Stomach (tissue), 9 donors: ENCODE data around the gene NFYA. TPM values are rescaled to one million over a fixed set of nuclear protein-coding genes. Genes with fewer than 3 reads are reported as not detected.

Experiments used
- DNase-seq, 2 donors: peaks; one replicate each; pipeline versions ENCODE4 v3.0.0 to v3.0.0-alpha.2; 2013 to 2019
- H3K27ac ChIP-seq, 5 donors: fragments of 200-600 bp in 4 of 5; sonication (generic) in 4 of 5; one replicate each; pipeline ENCODE4 v1.5.1; 2013 to 2019; ENCODE audit warnings: mild to moderate bottlenecking in 1 of 5, moderate library complexity in 1 of 5
- H3K27me3 ChIP-seq, 3 donors: fragments of 200-600 bp; sonication (generic); one replicate each; pipeline ENCODE4 v1.5.1; 2017 to 2019; ENCODE audit warnings: mixed run types in 1 of 3
- H3K36me3 ChIP-seq, 4 donors: fragments of 200-600 bp; sonication (generic); 1 replicate in 3 of 4; 2 replicates in 1 of 4; pipeline ENCODE4 v1.5.1; 2016 to 2019
- H3K4me1 ChIP-seq, 4 donors: fragments of 200-600 bp; sonication (generic); one replicate each; pipeline ENCODE4 v1.5.1; 2016 to 2019
- H3K4me3 ChIP-seq, 4 donors: fragments of 200-600 bp; sonication (generic) in 3 of 4; one replicate each; pipeline ENCODE4 v1.5.1; 2016 to 2019; ENCODE audit warnings: mild to moderate bottlenecking in 1 of 4
- H3K9me3 ChIP-seq, 4 donors: fragments of 200-600 bp; sonication (generic); one replicate each; pipeline ENCODE4 v1.5.1; 2016 to 2019
- EP300 ChIP-seq: sonication (generic); formaldehyde crosslinking; IDR thresholded peaks from one replicate; pipeline ENCODE4 v1.6.1; 2017; ENCODE audit warnings: antibody characterized with exemption
- POLR2A ChIP-seq, 4 donors: fragments of 450-650 bp; IDR thresholded peaks; one replicate each; pipeline ENCODE4 v1.6.1; 2016; ENCODE audit warnings: antibody characterized with exemption in 4 of 4, control low read depth in 2 of 4, mild to moderate bottlenecking in 1 of 4, moderate library complexity in 1 of 4
- POLR2AphosphoS5 ChIP-seq, 3 donors: sonication (generic); formaldehyde crosslinking; IDR thresholded peaks; one replicate each; pipeline ENCODE4 v1.6.1; 2016; ENCODE audit warnings: antibody characterized with exemption in 3 of 3
- WGBS, 5 donors: extraction: QIAGEN DNeasy Blood & Tissue Kit in 3 of 5; methylation state at CpG; one replicate each; pipeline versions ENCODE4 v1.1.5 to v1.1.7; 2013 to 2018; 5-methylcytosine and 5-hydroxymethylcytosine counted together
- intact Hi-C: fragments of 100-400 bp; cut with DNase I; formaldehyde crosslinking; loops from one replicate; pipeline ENCODE4 v1.15.1; 2023; ENCODE audit warnings: low total_unique reads
- polyA plus RNA-seq, 3 donors: library from polyadenylated mRNA; stranded (reverse); fragments of 200-250 nt; gene quantifications; one replicate each; pipeline ENCODE4 v1.2.3, GENCODE V29; 2013
- total RNA-seq, 5 donors: library from RNA; depleted of rRNA; stranded (reverse); fragments of >200 nt; gene quantifications; one replicate each; pipeline versions ENCODE4 v1.1.0 to v1.2.3, GENCODE V29; 2014 to 2016
- TF ChIP-seq, protein P1 (sequence below), 7 experiments: fragments of 450-650 bp in 4 of 7; fragments of 200-600 bp in 3 of 7; sonication (generic) in 3 of 7; IDR thresholded peaks; one replicate each; pipeline ENCODE4 v1.5.1; 2016 to 2019; ENCODE audit warnings: antibody characterized with exemption in 7 of 7, control low read depth in 2 of 7, mild to moderate bottlenecking in 1 of 7
- donor health status: healthy with polysubstance abuse.
- donor health status: Bipolar disorder and iron deficiency.
- donor health status: healthy.

Gene NFYA
- total and polyA plus RNA-seq, 8 donors, result 5.0 to 35.0 (median 13.4) TPM

DNA sequence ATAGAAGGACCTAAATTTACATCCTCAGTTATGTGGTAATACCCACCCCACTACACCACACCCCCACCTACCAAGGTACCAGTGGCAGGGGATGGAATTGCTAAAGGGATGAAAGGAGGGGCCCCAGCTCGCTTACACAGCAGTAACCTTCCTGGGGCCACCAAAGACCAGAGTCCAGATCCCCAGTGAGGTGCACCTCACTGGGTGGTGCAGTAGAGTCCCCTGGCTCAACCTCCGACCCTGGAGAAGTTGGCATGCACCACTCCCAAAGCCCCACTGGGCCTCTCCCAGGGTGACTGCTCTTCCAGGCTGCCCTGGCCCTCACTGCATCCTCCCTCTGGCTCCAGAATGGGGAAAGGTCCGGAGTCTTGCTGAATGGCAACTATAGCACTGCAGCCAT lies 34.6 kb upstream of the NFYA start:
- 36 to 74% (median 52%) methylated on average over 2 to 3 of the region's 3 CpGs for WGBS, 5 donors
- Histone ChIP-seq H3K36me3 (peaks cover 0 to 18% (median 5%) of the 10 kb centered on the region in 4 donors), H3K4me1 (peaks cover 3 to 65% (median 40%) of the 10 kb centered on the region in 4 donors), H3K27ac (peak overlapping the region in 3 of 5 donors; percentile 64 to 82 (median 69)), H3K27me3 (no peaks in the 10 kb centered on the region), H3K4me3 (peak overlapping the region; percentile 9 to 54 (median 44)), H3K9me3 (no peaks in the 10 kb centered on the region)
- no peak for DNase-seq
- TF ChIP-seq POLR2A (IDR thresholded peaks at IDR 0.05), result no peak
- no peak for TF ChIP-seq EP300
- TF ChIP-seq, protein P1, sequence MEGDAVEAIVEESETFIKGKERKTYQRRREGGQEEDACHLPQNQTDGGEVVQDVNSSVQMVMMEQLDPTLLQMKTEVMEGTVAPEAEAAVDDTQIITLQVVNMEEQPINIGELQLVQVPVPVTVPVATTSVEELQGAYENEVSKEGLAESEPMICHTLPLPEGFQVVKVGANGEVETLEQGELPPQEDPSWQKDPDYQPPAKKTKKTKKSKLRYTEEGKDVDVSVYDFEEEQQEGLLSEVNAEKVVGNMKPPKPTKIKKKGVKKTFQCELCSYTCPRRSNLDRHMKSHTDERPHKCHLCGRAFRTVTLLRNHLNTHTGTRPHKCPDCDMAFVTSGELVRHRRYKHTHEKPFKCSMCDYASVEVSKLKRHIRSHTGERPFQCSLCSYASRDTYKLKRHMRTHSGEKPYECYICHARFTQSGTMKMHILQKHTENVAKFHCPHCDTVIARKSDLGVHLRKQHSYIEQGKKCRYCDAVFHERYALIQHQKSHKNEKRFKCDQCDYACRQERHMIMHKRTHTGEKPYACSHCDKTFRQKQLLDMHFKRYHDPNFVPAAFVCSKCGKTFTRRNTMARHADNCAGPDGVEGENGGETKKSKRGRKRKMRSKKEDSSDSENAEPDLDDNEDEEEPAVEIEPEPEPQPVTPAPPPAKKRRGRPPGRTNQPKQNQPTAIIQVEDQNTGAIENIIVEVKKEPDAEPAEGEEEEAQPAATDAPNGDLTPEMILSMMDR (IDR thresholded peaks at IDR 0.05), result no peak
- no peak for TF ChIP-seq POLR2AphosphoS5 (IDR thresholded peaks at IDR 0.05)
- intact Hi-C loops, result no loop called here

DNA sequence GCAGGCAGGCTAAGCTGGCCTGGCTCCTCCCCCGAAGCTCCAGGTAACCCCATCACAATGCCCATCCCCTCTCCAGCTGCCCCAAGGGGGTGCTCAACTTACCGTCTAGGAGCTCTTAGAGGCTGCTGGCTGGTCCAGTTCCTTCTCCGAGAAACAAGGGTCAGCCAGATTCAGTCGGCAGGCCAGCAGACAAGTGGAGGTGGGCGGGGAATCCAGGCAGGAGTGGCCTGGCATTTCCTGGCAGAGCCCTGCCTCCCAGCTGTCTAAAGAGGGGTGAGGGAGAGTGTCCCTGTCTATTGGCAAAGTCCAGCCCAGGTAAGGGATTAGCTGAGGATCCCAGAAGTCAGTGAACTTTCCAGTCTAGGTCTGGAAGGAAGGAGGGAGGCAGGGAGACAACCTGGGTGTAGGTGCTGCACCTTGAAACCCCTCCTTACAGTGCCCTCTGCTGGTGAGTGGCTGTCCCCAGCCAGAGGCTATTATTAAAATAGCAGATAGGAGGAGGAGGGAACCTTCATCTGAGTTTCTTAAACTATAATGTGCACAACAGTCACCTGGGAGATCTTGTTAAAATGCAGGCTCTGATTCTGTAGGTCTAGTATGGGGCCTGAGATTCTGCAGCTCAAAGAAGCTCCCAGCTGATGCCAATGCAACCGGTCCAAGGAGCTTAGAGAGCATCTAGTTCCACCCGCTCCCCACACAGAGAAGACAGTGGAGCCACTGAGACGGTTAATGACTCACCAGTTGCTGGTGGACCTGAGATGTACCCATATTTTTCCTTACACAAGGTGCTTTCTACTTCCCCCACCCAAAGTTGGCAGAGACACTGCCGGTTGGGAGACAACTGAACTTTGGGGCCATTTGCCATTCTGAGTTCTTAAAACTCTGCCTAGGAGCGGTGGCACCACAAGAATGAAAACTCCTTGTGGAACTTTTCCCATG lies 33.4 kb upstream of the NFYA start, which contains the start of gene UNC5CL:
TSS of gene UNC5CL (minus strand) at position 162 of the 939 bp plus-strand sequence. CDS start 4,147 bp downstream, outside the sequence.
- TF ChIP-seq, protein P1 (IDR thresholded peaks at IDR 0.05), result peak in 5 of 7 experiments; percentile 51 to 81 (median 66)
- no peak for TF ChIP-seq POLR2A (IDR thresholded peaks at IDR 0.05)
- WGBS, 5 donors, result 46 to 66% (median 54%) methylated on average over 9 to 10 of the region's 10 CpGs
- no peaks in the 10 kb centered on the region for H3K27me3 ChIP-seq
- H3K9me3 ChIP-seq, result no peaks in the 10 kb centered on the region
- peak; percentile 78 to 87 for DNase-seq
- H3K4me1 ChIP-seq, result peaks cover 3 to 56% (median 42%) of the 10 kb centered on the region in 4 donors
- peak within 1 kb of the TSS; percentile 36 to 82 (median 64) for H3K27ac ChIP-seq
- H3K36me3 ChIP-seq, result peaks cover 0 to 7% (median under 1%) of the 10 kb centered on the region in 4 donors
- intact Hi-C loops, result no loop called here
- peak within 1 kb of the TSS; percentile 9 to 54 (median 44) for H3K4me3 ChIP-seq

DNA sequence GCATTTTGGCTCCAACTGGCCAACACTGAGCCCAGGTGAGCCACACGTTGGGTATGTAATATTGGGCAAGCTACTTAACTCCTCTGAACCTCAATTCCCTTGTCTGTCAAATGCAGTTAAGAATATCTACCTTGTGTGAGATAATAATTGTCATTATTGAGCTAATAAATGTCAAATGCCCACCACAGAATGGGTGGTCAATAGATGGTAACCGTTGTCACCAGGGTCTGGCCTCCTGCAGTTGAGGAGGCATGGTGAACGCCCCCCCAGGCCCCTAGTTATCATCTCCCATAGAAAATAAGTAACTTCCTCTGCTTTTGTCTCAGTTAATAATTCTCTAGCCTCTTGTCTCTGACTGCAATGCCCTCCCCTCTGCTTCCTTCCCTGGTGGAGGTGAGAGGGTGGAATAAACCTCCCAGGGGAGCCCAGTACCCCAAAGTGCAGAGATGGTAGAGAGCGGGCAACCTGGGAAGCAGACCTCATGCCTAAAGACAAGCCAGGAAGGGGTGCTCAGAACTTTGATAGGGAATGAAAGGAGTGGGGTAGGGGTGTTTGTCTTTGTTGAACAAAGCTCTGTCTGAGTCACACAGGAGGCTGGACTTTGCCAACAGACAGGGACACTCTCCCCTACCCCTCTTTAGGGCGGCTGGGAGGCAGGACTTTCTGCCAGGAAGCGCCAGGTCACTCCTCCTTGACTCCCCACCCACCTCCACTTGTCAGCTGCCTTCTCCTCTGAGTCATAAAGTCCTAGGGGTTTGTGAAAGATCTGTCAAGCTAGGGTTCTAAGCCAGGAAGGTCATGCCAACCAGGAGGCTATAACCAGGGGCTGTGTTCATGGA lies 32.5 kb upstream of the NFYA start:
- H3K36me3 ChIP-seq, result no peaks in the 10 kb centered on the region
- no peaks in the 10 kb centered on the region for H3K9me3 ChIP-seq
- H3K4me3 ChIP-seq, result no peak overlapping the region
- DNase-seq, result peak; percentile 37 to 75
- TF ChIP-seq POLR2A (IDR thresholded peaks at IDR 0.05), result no peak
- TF ChIP-seq EP300, result no peak
- TF ChIP-seq, protein P1 (IDR thresholded peaks at IDR 0.05), result no peak
- peak in 1 of 3 donors; percentile 20 for TF ChIP-seq POLR2AphosphoS5 (IDR thresholded peaks at IDR 0.05)
- WGBS, 5 donors, result 36 to 56% (median 48%) methylated on average over 6 of the region's 6 CpGs
- peaks cover 3 to 50% (median 42%) of the 10 kb centered on the region in 4 donors for H3K4me1 ChIP-seq
- intact Hi-C loops, result no loop called here
- no peaks in the 10 kb centered on the region for H3K27me3 ChIP-seq
- peak overlapping the region; percentile 4 to 82 (median 64) for H3K27ac ChIP-seq
